AG09319 (cell line): ENCODE results near the gene MDFI.

Experiments used
- DNase-seq: peaks from one replicate; pipeline ENCODE4 v3.0.0-alpha.2; 2010; ENCODE audit warnings: low read depth; ENCODE audit errors: extremely low read depth
- TF ChIP-seq, protein P1 (sequence below): IDR thresholded peaks from 2 replicates; pipeline ENCODE4 v1.5.1; 2011; ENCODE audit warnings: low read depth, mild to moderate bottlenecking, inconsistent platforms, low read length, moderate library complexity

Gene MDFI

DNA sequence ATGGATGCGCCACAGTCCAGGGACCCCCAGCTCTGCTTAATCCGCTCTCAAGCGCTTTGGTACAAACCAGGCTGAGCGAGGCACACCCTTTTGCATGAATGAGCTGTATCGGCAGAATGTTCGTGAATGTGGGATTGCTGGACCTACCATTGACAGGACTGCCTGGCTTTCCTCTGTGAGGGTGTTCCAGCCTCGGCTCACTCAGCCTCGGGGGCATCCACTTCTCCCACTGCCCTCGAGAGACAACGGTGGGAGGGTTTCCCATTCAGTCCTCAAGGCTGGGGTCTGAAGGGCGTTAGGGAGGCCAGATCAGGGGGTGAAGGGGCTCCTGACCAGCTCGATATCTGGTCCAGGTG, 17.4 kb downstream of the MDFI start:
- TF ChIP-seq, protein P1, sequence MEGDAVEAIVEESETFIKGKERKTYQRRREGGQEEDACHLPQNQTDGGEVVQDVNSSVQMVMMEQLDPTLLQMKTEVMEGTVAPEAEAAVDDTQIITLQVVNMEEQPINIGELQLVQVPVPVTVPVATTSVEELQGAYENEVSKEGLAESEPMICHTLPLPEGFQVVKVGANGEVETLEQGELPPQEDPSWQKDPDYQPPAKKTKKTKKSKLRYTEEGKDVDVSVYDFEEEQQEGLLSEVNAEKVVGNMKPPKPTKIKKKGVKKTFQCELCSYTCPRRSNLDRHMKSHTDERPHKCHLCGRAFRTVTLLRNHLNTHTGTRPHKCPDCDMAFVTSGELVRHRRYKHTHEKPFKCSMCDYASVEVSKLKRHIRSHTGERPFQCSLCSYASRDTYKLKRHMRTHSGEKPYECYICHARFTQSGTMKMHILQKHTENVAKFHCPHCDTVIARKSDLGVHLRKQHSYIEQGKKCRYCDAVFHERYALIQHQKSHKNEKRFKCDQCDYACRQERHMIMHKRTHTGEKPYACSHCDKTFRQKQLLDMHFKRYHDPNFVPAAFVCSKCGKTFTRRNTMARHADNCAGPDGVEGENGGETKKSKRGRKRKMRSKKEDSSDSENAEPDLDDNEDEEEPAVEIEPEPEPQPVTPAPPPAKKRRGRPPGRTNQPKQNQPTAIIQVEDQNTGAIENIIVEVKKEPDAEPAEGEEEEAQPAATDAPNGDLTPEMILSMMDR, result no peak
- DNase-seq, result no peak

DNA sequence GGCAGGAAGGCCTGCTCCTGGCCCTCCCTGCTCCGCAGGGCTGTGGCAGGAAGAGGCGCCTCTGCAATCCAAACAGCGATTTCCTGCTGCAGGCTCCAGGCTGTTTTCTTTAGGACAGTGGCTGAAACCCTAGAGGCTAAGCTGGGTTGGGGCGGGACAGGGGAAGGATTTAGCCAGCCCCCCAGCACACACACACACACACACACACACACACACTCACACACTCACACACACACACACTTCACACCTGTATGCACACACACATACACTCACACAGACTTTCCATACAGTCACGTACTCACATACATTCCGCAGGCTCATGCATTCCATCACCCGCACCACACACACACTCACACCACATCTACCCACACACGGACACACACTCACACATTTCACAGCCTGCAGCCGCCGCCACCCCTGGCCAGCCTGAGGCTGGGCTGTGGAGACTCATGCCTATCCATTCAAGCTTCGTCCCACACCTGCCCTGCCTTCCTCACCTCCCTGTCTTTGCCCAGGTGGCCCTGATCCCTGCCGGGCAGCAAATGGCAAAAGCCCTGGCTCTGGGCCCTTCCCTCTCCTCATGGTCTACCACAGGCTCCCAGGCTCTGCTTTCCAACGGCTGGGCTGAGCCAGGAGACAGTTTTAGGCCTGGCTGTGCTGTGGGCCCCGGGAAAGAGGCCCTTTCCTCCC, 17.9 kb downstream of the MDFI start:
- TF ChIP-seq, protein P1, result no peak
- DNase-seq, result no peak

DNA sequence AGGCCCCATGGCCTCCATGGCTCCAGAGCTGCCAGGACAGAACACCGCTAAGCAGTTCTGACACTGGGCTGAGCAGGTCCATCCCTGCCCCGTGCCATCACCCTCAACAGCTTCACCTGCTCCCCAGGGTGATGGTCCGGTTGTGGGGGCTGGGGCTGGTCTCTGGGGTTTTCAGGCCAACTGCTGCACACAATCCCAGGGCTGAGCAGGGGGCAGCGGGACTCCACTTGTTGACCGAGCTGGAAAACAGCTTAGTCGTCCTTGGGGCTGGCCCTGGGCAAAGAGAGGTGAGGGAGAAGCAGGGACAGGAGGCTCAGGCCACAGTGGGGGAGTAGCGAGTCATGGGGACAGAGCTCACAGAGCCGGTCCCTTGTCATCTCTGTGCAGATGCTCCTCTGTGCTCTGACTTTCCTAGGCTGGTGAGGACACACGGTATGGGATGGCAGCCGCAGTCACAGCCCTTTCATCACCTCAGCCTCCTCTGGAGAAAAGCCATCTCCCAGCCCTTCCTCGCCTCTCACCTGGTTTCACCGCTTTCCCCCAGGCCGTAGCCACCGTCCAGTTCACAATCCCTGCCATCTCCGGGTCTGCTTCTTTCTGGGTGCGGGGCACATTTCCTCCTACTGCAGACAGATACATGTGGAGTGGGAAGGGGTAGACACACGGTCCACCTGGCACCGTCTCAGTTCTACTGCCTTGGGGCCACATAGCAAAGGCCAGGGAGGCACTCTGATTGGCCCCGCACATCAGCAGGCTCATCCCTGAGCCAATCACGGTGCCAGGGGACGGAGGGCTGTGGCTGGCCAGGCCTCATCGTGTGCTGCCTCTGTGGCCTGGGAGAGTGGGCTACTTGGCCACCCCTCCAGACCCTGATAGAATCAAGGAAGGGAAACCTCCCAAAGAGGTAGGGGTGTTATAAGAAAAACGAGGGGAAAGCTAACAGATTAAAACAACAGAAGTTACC, 19.1 kb downstream of the MDFI start:
- TF ChIP-seq, protein P1, result no peak
- DNase-seq, result no peak

DNA sequence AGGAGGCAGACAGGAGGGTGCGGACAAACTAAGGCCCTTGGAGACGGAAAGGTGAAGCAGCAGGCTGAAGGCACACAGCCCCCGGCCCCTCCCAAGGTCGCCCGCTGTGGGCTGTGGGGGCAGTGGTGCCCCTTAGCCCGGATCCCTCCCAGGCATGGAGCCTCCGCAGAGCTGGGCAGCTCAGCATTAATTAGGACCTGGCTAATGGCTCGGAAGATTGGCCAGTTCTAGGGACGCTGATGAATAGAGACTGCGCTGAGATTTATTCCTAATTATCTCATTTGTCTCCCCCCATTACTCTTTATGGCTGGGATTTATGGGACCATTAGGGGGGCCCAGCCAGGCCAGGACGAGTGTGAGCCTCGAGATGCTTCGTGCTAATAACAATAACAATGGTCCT, 20.4 kb downstream of the MDFI start:
- TF ChIP-seq, protein P1, result no peak
- no peak for DNase-seq

DNA sequence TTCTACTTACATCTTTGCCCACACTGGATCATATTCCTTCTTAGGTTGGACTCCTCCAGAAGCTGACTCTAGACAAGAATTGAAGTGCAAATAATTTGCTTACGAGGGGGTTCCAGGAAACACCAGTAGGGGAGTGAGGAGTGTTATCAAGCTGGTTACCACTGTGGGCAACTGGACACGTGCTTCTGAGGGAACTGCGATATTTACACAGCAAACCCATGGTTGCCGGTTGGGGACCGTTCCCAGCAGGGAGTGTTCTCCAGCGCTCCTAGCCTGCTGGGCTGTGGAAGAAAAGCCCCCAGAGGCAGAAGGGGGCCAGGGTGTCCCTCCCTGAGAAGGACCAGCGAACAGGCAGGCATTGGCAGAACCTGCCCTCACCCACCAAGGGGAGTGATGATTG, 21.7 kb downstream of the MDFI start:
- DNase-seq, result no peak
- TF ChIP-seq, protein P1, result no peak

DNA sequence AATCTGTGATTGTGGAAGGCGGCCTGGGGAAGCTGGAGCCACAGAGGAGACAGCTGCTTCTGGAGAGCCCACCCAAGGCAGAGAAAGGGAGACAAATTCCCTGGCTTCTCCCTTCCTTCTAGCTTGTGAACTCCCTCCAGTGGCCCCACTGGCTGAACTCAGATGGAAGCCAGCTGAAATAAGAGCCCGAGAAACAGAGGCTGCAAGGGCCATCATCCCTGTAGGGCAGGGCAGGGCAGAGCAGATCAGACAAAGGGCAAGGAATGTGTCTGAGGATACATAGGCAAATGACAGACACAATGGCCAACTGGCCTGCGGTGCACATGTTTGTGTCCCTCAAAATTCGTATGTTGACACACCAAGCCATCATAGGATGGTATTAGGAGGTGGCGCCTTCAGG, 25.3 kb downstream of the MDFI start:
- TF ChIP-seq, protein P1, result no peak
- no peak for DNase-seq

DNA sequence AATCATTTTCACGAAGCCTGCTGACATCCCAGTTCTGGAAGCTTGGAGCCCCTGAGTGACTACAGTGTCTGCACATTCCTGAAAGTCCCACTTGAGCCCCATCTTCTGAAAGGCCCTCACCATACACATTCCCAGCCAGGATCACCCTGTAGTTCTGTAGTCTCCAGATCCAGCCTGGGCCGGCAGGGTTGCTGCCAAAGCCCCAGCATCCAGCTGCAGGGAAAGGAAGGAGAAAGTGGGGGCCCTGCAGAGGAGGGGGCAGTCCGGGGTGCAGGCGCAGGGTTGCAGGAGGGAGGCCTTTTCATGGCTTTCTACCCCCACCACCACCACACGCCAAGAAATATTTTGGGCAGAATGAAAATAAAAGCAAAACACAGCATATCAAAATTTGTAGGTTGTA, 26.0 kb downstream of the MDFI start:
- no peak for DNase-seq
- TF ChIP-seq, protein P1, result no peak
